ENCODE results near the gene ZNF780A.
"Not testable (repeated sequence)": the region's sequence is repeated elsewhere in the genome, so short reads cannot be mapped to it uniquely, and the experiment has no call there.

ZNF780A gene

DNA sequence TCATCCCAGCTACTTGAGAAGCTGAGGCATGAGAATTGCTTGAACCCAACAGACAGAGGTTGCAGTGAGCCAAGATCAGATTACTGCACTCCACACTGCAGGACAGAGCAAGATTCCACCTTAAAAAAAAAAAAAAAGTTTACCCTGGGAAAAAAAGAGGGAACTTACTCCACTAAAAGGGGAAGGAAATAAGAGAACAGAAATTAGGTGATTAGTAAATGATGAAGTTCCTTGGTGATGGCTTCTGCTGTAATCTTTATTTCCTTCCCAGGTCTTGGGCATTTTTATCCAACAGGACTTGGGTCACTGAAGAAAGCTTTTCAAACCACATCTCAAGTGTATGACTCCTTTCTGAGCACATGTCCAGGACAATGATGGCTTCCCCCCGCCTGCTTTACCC lies 9.3 kb downstream of the ZNF780A start:
- no peak for DNase-seq

- DNase-seq: no peak
These were observed 10.5 kb downstream of the ZNF780A start for GRCh38 chr19:40080289-40080688.

- DNase-seq: no peak
These were observed 12.4 kb downstream of the ZNF780A start for GRCh38 chr19:40078377-40078776.

GRCh38 chr19:40070058-40070457 lies 20.7 kb downstream of the ZNF780A start:
- no peak for DNase-seq

GRCh38 chr19:40059624-40060023 lies 31.1 kb downstream of the ZNF780A start:
- no peak for DNase-seq

DNA sequence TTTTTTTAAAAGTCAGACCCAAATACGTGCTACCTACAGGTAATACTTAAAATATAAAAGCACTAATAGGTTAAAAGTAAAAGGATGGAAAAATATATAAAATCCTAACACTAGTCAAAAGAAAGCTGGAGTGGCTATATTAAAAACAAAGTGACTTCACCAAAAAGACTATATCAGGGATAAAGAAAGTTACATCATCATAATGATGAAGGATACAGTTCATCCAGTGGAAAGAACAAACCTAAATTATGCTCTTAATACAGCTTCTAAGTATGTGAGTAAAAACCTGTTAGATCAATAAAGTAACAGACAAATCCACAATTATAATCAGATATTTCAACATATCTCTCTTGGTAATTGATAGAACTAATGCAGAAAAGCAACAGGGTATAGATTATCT lies 33.6 kb downstream of the ZNF780A start:
- DNase-seq: no peak

DNA sequence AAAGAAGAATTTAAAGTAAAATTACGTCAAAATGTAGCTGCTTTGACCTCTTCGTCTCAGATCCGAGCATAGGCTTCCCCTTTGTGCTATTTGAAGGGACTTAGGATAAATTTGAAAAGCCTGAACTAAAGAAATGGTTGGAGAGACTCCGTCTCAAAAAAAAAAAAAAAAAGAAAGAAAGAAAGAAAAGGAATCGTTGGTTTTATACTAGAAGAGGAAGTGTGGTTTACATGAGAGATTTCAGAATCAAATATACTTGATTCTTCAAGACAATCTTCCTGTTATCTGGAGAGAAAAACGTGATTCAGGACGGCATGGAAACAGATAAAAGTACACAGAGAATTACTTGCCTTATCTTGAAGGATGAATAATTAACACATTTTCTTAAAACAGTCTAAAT lies 34.2 kb downstream of the ZNF780A start:
- no peak for DNase-seq

DNA sequence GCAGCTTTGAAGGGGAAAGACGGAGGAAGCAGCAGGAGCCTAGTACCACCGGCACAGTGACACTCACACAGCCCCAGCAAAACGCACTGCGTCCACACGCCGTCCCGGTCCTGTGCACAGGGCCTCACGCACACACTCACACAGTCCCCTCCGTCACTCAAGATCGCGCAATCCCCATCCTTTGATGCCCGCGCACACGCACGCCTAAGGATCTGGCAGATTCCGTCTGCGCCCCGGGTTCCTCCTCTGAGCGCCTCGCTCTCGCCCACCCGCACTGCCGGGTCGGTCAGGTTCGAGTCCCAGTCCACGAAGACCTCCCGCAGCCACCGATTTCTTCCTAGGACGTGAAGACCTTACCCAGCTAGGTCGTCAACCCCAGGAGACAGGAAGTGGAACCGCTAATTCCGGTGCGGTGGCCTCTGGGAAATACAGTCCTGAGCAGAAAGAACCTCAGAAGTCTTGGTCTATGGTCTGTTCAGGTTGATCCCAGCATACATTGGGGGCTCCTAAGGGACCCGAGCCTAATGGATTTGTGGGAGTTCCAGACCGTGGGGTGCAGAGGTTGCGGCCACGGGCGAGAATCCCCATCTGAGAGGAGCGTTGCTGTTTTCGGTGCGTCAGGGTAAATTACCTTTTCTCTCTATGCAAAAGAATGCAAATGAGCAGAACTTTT lies 34.8 kb downstream of the ZNF780A start, which contains the start of gene ZNF780B:
Gene ZNF780B, minus strand, starts transcription at position 400 of the 673 bp plus-strand sequence. CDS start 5,899 bp downstream, outside the sequence.
- DNase-seq: peak; percentile 16

DNA sequence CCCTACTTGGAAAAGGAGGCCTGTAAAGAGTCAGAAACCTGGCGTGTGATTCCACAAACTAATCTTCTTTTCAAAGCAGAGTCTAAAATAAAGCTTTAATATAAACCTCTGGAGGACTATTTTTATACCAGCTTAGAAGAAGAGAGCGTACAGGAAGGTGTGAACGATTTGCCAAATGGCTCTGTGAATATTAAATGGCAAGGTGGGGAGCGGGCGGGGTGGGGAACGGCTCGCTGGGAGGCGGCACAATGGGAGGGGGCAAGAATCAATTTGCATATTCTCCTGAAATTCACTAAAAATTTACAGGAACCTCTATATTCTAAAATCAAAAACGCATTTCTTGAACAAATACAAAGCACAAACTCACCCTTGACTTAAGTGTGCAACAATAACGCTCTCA lies 35.7 kb downstream of the ZNF780A start:
- no peak for DNase-seq

- no peak for DNase-seq
These were observed 36.1 kb downstream of the ZNF780A start for GRCh38 chr19:40054632-40055031.

GRCh38 chr19:40053491-40053890 lies 37.3 kb downstream of the ZNF780A start:
- no peak for DNase-seq

DNA sequence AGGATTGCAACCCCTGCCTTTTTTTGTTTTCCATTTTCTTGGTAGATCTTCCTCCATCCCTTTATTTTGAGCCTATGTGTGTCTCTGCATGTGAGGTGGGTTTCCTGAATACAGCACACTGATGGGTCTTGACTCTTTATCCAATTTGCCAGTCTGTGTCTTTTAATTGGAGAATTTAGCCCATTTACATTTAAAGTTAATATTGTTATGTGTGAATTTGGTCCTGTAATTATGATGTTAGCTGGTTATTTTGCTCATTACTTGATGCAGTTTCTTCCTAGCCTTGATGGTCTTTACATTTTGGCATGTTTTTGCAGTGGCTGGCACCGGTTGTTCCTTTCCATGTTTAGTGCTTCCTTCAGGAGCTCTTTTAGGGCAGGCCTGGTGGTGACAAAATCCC lies 49.0 kb downstream of the ZNF780A start:
- not testable (repeated sequence) for DNase-seq

DNA sequence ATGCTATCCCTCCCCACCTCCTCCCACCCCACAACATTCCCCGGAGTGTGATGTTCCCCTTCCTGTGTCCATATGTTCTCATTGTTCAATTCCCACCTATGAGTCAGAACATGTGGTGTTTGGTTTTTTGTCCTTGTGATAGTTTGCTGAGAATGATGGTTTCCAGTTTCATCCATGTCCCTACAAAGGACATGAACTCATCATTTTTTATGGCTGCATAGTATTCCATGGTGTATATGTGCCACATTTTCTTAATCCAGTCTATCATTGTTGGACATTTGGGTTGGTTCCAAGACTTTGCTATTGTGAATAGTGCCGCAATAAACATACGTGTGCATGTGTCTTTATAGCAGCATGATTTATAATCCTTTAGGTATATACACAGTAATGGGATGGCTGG lies 52.7 kb downstream of the ZNF780A start:
- DNase-seq: not testable (repeated sequence)

GRCh38 chr19:40035996-40036395 lies 54.7 kb downstream of the ZNF780A start:
- DNase-seq: no peak

DNA sequence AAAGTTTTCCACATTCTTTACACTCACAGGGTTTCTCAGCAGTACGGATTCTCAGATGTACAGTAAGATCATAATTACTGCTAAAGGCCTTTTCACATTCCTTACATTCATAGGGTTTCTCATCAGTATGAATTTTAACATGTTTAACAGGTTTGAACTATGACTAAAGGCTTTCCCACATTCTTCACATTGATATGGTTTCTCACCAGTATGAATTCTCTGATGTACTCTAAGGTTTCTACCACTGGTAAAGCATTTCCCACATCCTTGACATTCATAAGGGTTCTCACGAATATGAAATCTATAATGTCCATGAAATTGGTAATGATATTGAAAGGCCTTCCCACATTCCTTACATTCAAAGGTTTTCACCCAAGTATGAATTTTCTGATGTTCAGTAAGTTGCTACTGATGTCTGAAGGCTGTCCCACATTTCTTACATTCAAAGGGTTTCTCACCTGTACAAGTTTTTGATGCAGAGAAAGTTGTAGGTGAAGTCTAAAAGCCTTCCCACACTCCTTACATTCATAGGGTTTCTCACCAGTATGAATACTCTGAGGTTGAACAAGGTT lies 56.7 kb downstream of the ZNF780A start:
- DNase-seq: no peak

DNA sequence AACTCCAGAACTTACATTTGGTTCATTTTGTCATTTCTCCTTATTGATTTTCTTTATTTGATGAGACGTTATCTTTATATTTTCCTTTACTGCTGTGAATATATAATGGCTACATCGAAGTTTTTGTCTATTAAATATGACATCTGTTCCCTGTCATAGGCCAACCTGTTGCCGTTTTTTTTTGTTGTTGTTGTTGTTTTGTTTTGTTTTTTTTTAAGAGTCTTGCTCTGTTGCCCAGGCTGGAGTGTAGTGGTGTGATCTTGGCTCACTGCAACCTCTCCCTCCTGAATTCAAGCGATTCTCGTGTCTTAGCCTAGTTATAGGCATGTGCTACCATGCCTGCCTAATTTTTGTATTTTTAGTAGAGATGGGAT lies 64.2 kb downstream of the ZNF780A start:
- DNase-seq: no peak

DNA sequence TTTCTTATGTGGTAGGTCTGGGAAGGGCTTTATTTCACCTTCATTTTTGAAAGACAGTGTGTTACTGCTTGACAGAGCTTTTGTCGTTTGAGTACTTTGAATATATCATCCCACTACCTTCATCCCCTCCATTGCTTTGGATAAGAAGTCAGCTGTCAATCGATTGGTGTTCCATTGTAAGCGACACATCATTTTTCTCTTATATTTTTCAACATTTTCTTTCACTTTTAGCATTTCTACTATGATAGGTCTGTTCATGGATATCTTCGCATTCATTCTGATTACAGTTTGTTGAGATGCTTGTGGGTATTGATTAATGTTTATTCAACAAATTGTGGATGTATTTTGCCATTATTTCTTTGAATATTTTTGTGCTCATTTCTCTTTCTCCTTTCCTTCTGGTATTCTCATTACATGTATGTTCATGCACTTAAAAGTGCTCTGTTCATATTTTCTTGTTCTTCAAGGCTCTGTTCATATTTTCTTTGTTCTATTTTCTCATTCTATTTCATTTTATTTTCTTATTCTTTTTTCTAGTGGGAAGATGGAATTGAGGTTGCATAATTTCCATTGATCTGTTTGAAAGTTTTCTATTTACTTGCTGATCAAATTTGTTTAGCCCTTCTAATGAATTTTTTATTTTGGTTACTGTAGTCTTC lies 64.7 kb downstream of the ZNF780A start:
- no peak for DNase-seq

GRCh38 chr19:40023969-40024368 lies 66.8 kb downstream of the ZNF780A start:
- DNase-seq: no peak
